GM12864 (cell line): ENCODE results near the gene TMEM123.

Source experiments
- DNase-seq: peaks from one replicate; pipeline ENCODE4 v3.0.0-alpha.2; 2011; ENCODE audit warnings: low read depth
- H3K4me3 ChIP-seq: 2 replicates; pipeline ENCODE4 v1.5.1; 2011; ENCODE audit warnings: mild to moderate bottlenecking, low read depth, low read length, control low read depth
- CTCF ChIP-seq: IDR thresholded peaks from 2 replicates; pipeline ENCODE4 v1.5.1; 2011; ENCODE audit warnings: low read depth, mild to moderate bottlenecking, moderate library complexity, low read length, control low read depth, inconsistent platforms; ENCODE audit errors: missing control alignments

The TMEM123 gene

GRCh38 chr11:102486584-102486983, 34.0 kb upstream of the TMEM123 start:
- TF ChIP-seq CTCF, result no peak
- no peak for DNase-seq
- H3K4me3 ChIP-seq, result no peak overlapping the region

- no peak overlapping the region for H3K4me3 ChIP-seq
- TF ChIP-seq CTCF, result no peak
- no peak for DNase-seq
Measured at GRCh38 chr11:102485095-102485722, 32.6 kb upstream of the TMEM123 start.

- no peak for DNase-seq
- H3K4me3 ChIP-seq, result no peak overlapping the region
- TF ChIP-seq CTCF, result no peak
Measured at GRCh38 chr11:102482433-102482832, 29.9 kb upstream of the TMEM123 start.

- TF ChIP-seq CTCF, result no peak
- H3K4me3 ChIP-seq, result no peak overlapping the region
- no peak for DNase-seq
Measured at GRCh38 chr11:102479733-102480132, 27.2 kb upstream of the TMEM123 start.

GRCh38 chr11:102478673-102479299, 26.2 kb upstream of the TMEM123 start:
- no peak overlapping the region for H3K4me3 ChIP-seq
- no peak for TF ChIP-seq CTCF
- DNase-seq, result no peak

- DNase-seq, result no peak
- TF ChIP-seq CTCF, result no peak
- H3K4me3 ChIP-seq, result no peak overlapping the region
Measured at GRCh38 chr11:102476812-102477211, 24.2 kb upstream of the TMEM123 start.

GRCh38 chr11:102476069-102476468, 23.5 kb upstream of the TMEM123 start:
- TF ChIP-seq CTCF, result no peak
- DNase-seq, result no peak
- H3K4me3 ChIP-seq, result no peak overlapping the region
